GM23338 (cell line): ENCODE results near the gene C6orf136. TPM values are rescaled to one million over a fixed set of nuclear protein-coding genes. Genes with fewer than 3 reads are reported as not detected.

ENCODE experiments used
- ATAC-seq: fragments of 200-7000 bp; cut with Tn5 transposase; 3 replicates; pipeline ENCODE4 v1.9.1; 2020
- DNase-seq: peaks from one replicate; pipeline ENCODE4 v3.0.0-alpha.2; 2015; ENCODE audit warnings: low spot score
- H2AFZ ChIP-seq: fragments of 200-600 bp; sonication (generic); 2 replicates; pipeline ENCODE4 v1.8.0; 2016; ENCODE audit warnings: antibody characterized with exemption, mild to moderate bottlenecking, moderate library complexity
- H3F3A ChIP-seq: fragments of 200-600 bp; sonication (generic); replicated peaks from 2 replicates; pipeline ENCODE4 v1.8.0; 2017; ENCODE audit warnings: antibody characterized with exemption, mixed run types, low read depth
- H3K27ac ChIP-seq: fragments of 200-600 bp; sonication (generic); 2 replicates; pipeline ENCODE4 v1.6.1; 2016; ENCODE audit warnings: low read depth
- H3K27me3 ChIP-seq: fragments of 200-600 bp; sonication (generic); 2 replicates; pipeline ENCODE4 v1.8.0; 2016; ENCODE audit warnings: mild to moderate bottlenecking, mixed run types, moderate library complexity; ENCODE audit not compliant: insufficient read depth
- H3K36me3 ChIP-seq: fragments of 200-600 bp; sonication (generic); 2 replicates; pipeline ENCODE4 v1.8.0; 2016; ENCODE audit warnings: mild to moderate bottlenecking; ENCODE audit not compliant: insufficient read depth
- H3K4me1 ChIP-seq: fragments of 200-600 bp; sonication (generic); 2 replicates; pipeline ENCODE4 v1.8.0; 2016; ENCODE audit warnings: mild to moderate bottlenecking, moderate library complexity; ENCODE audit not compliant: insufficient read depth
- H3K4me2 ChIP-seq: fragments of 200-600 bp; sonication (generic); 2 replicates; pipeline ENCODE4 v1.7.1; 2017; ENCODE audit warnings: mixed run types
- H3K4me3 ChIP-seq: fragments of 200-600 bp; sonication (generic); 2 replicates; pipeline ENCODE4 v1.6.1; 2016; ENCODE audit warnings: mixed run types
- H3K79me2 ChIP-seq: fragments of 200-600 bp; sonication (generic); replicated peaks from 2 replicates; pipeline ENCODE4 v1.8.0; 2017; ENCODE audit warnings: mild to moderate bottlenecking; ENCODE audit not compliant: insufficient read depth
- H3K9me2 ChIP-seq: fragments of 200-600 bp; sonication (generic); 2 replicates; pipeline ENCODE4 v1.8.0; 2017; ENCODE audit not compliant: insufficient read depth
- H4K20me1 ChIP-seq: fragments of 200-600 bp; sonication (generic); replicated peaks from 2 replicates; pipeline ENCODE4 v1.8.0; 2017; ENCODE audit warnings: mild to moderate bottlenecking; ENCODE audit not compliant: insufficient read depth
- H3K27ac Mint-ChIP-seq: 2 replicates; pipeline ENCODE4 v1.8.0; 2020; ENCODE audit warnings: inconsistent platforms, mild to moderate bottlenecking, moderate library complexity, mixed read lengths
- H3K27me3 Mint-ChIP-seq: 3 replicates; pipeline ENCODE4 v1.8.0; 2022; ENCODE audit warnings: low read depth, mild to moderate bottlenecking, moderate library complexity, mixed read lengths, inconsistent platforms; ENCODE audit not compliant: insufficient read depth, poor library complexity
- H3K36me3 Mint-ChIP-seq: 3 replicates; pipeline ENCODE4 v1.8.0; 2021; ENCODE audit warnings: low read depth, mild to moderate bottlenecking, inconsistent platforms, moderate library complexity, mixed read lengths
- H3K4me1 Mint-ChIP-seq: 3 replicates; pipeline ENCODE4 v1.8.0; 2020; ENCODE audit warnings: mild to moderate bottlenecking, inconsistent platforms, mixed read lengths
- H3K4me3 Mint-ChIP-seq: 3 replicates; pipeline ENCODE4 v1.8.0; 2021; ENCODE audit warnings: moderate library complexity, mild to moderate bottlenecking, inconsistent platforms, mixed read lengths
- H3K9me3 Mint-ChIP-seq: 3 replicates; pipeline ENCODE4 v1.8.0; 2020; ENCODE audit warnings: moderate library complexity, mild to moderate bottlenecking, inconsistent platforms, mixed read lengths
- CREB1 ChIP-seq: fragments of 250-450 bp; sonication (Bioruptor Pico); IDR thresholded peaks from 2 replicates; pipeline ENCODE4 v1.5.0; 2020; ENCODE audit warnings: low read depth, mild to moderate bottlenecking, moderate library complexity
- CTCF ChIP-seq, 2 experiments: fragments of 200-600 bp in 1 of 2; sonication (generic) in 1 of 2; conservative IDR thresholded peaks; 2 replicates each; pipeline versions ENCODE4 v1.5.1 to v1.6.1; 2016 to 2017; ENCODE audit warnings: antibody characterized with exemption in 2 of 2, low read depth in 2 of 2, mild to moderate bottlenecking in 2 of 2, moderate library complexity in 1 of 2
- ETS1 ChIP-seq: IDR thresholded peaks from 2 replicates; pipeline ENCODE4 v1.6.1; 2016; ENCODE audit warnings: antibody characterized with exemption
- EZH2 ChIP-seq: fragments of 200-600 bp; sonication (generic); IDR thresholded peaks from one replicate; pipeline ENCODE4 v1.8.0; 2017; ENCODE audit warnings: antibody characterized with exemption, mild to moderate bottlenecking, low read depth; ENCODE audit not compliant: unreplicated experiment
- EZH2phosphoT487 ChIP-seq: fragments of 200-600 bp; sonication (generic); IDR thresholded peaks from one replicate; pipeline ENCODE4 v1.8.1; 2018; ENCODE audit warnings: antibody characterized with exemption; ENCODE audit not compliant: unreplicated experiment
- JUNB ChIP-seq: IDR thresholded peaks from one replicate; pipeline ENCODE4 v1.6.1; 2016; ENCODE audit warnings: antibody characterized with exemption; ENCODE audit not compliant: unreplicated experiment
- NANOG ChIP-seq: IDR thresholded peaks from 2 replicates; pipeline ENCODE4 v1.6.1; 2016; ENCODE audit warnings: antibody characterized with exemption, borderline replicate concordance
- POLR2AphosphoS5 ChIP-seq: IDR thresholded peaks from 2 replicates; pipeline ENCODE4 v1.6.1; 2016; ENCODE audit warnings: antibody characterized with exemption, low read depth
- STAT1 ChIP-seq: IDR thresholded peaks from one replicate; pipeline ENCODE4 v1.6.1; 2016; ENCODE audit warnings: antibody characterized with exemption; ENCODE audit not compliant: unreplicated experiment
- ZNF114 ChIP-seq: fragments of 250-450 bp; sonication (Bioruptor Pico); IDR thresholded peaks from 2 replicates; pipeline ENCODE4 v1.5.0; 2020; ENCODE audit warnings: mild to moderate bottlenecking, moderate library complexity
- ZNF331 ChIP-seq: fragments of 250-450 bp; sonication (Bioruptor Pico); IDR thresholded peaks from 2 replicates; pipeline ENCODE4 v1.5.0; 2020; ENCODE audit warnings: low read depth, mild to moderate bottlenecking, moderate library complexity
- polyA plus RNA-seq: library from polyadenylated mRNA; unstranded; fragments of >200 nt; fragmentation: Nextera tagmentation; extraction: Ambion mirVana; gene quantifications from 2 replicates; pipeline ENCODE4 v1.2.1, GENCODE V29; 2016
- total RNA-seq: library from RNA; depleted of rRNA; stranded (reverse); fragments of >200 nt; shearing (Covaris generic); gene quantifications from 2 replicates; pipeline ENCODE4 v1.2.3, GENCODE V29; 2014
- TF ChIP-seq, protein P1 (sequence below): IDR thresholded peaks from one replicate; pipeline ENCODE4 v1.6.1; 2018; ENCODE audit warnings: antibody characterized with exemption; ENCODE audit not compliant: unreplicated experiment
- TF ChIP-seq, protein P2 (sequence below): fragments of 250-450 bp; sonication (Bioruptor Pico); IDR thresholded peaks from 2 replicates; pipeline ENCODE4 v1.5.0; 2020; ENCODE audit warnings: mild to moderate bottlenecking, moderate library complexity

The C6orf136 gene
- total and polyA plus RNA-seq, 2 experiments from 2014 or later, result 12.5 to 27.5 TPM

DNA sequence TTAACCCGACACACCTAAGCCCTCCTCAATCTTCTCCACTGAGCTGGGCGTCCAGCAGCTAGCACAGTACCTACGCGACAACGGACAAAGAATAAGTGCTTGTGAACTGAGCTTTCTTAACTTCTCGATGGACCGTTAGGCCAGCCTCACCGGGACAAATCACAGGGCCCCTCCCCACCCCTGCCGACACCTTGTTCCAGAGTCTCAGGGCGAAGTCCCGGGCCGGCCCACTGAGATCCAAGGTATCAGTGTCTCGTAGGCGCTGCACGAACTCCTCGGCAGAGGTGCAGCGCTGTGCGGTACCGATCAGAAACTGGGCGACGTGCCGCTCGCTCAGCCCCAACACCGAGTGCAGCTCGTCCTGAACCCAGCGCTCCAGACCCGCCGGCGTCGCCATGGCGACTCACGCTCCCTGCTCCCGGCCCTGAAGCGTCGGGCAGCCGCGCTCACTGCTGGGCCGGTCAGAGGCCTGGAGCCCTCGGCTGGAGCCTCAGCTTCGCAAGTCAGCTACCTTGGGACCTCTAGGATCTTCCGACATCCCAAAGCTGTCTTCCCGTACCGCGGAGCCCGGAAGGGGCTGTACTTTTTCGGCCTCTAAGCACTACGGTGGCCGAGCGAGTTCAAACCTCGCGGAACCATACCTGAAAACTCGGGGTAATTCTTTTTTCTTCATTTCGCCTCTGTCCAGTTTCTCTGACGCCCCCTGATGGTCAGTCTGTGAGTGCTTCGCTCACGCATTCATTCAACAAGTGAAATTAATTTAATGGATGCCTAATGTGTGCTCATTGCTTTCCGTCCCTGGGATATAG is 25.7 kb downstream of the C6orf136 start, which contains the start of gene DHX16:
Gene DHX16, minus strand, starts transcription at position 562 of the 809 bp plus-strand sequence. Its CDS starts 165 bp downstream, at position 397.
- ATAC-seq (peak; percentile 90), DNase-seq (peak; percentile 99)
- Histone ChIP-seq H3K4me1 (no peaks in the 10 kb centered on the region; the same call in 1 of the 2 replicates), H3K27me3 (no peaks in the 10 kb centered on the region), H3K36me3 (peaks cover 13% of the 10 kb centered on the region; the same call in 1 of the 2 replicates), H3F3A (0 out of 2 replicates have a peak, but pooled peaks cover 3% of the 10 kb centered on the region), H3K79me2 (peaks cover 11% of the 10 kb centered on the region), H2AFZ (peak within 1 kb of the TSS; percentile 54), H4K20me1 (no peaks in the 10 kb centered on the region; the same call in 1 of the 2 replicates), H3K4me3 (peak within 1 kb of the TSS; percentile 71), H3K9me2 (no peaks in the 10 kb centered on the region), H3K4me2 (peak within 1 kb of the TSS; percentile 89), H3K27ac (no peak within 1 kb of the TSS)
- Mint-ChIP-seq H3K4me1 (peaks cover 5% of the 10 kb centered on the region), H3K9me3 (no peaks in the 10 kb centered on the region), H3K27ac (no peak within 1 kb of the TSS; the same call in 1 of the 2 replicates), H3K36me3 (peaks cover 31% of the 10 kb centered on the region), H3K27me3 (peaks cover 4% of the 10 kb centered on the region), H3K4me3 (peak within 1 kb of the TSS; percentile 94)
- TF ChIP-seq NANOG (no peak), EZH2 (no peak), STAT1 (no peak), EZH2phosphoT487 (no peak), POLR2AphosphoS5 (peak; percentile 70; the same call in 1 of the 2 replicates), ZNF114 (CRISPR knock-in tag) (no peak), CTCF (conservative IDR thresholded peaks at IDR 0.05; ENCODE audit: low read depth in 2 of 2) (peak; percentile 86 to 96), ETS1 (peak; percentile 46; the same call in 1 of the 2 replicates), JUNB (no peak), ZNF331 (CRISPR knock-in tag) (no peak), CREB1 (CRISPR knock-in tag) (peak; percentile 6; the same call in 1 of the 2 replicates)
- TF ChIP-seq, protein P1, sequence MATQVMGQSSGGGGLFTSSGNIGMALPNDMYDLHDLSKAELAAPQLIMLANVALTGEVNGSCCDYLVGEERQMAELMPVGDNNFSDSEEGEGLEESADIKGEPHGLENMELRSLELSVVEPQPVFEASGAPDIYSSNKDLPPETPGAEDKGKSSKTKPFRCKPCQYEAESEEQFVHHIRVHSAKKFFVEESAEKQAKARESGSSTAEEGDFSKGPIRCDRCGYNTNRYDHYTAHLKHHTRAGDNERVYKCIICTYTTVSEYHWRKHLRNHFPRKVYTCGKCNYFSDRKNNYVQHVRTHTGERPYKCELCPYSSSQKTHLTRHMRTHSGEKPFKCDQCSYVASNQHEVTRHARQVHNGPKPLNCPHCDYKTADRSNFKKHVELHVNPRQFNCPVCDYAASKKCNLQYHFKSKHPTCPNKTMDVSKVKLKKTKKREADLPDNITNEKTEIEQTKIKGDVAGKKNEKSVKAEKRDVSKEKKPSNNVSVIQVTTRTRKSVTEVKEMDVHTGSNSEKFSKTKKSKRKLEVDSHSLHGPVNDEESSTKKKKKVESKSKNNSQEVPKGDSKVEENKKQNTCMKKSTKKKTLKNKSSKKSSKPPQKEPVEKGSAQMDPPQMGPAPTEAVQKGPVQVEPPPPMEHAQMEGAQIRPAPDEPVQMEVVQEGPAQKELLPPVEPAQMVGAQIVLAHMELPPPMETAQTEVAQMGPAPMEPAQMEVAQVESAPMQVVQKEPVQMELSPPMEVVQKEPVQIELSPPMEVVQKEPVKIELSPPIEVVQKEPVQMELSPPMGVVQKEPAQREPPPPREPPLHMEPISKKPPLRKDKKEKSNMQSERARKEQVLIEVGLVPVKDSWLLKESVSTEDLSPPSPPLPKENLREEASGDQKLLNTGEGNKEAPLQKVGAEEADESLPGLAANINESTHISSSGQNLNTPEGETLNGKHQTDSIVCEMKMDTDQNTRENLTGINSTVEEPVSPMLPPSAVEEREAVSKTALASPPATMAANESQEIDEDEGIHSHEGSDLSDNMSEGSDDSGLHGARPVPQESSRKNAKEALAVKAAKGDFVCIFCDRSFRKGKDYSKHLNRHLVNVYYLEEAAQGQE, result no peak
- TF ChIP-seq, protein P2, sequence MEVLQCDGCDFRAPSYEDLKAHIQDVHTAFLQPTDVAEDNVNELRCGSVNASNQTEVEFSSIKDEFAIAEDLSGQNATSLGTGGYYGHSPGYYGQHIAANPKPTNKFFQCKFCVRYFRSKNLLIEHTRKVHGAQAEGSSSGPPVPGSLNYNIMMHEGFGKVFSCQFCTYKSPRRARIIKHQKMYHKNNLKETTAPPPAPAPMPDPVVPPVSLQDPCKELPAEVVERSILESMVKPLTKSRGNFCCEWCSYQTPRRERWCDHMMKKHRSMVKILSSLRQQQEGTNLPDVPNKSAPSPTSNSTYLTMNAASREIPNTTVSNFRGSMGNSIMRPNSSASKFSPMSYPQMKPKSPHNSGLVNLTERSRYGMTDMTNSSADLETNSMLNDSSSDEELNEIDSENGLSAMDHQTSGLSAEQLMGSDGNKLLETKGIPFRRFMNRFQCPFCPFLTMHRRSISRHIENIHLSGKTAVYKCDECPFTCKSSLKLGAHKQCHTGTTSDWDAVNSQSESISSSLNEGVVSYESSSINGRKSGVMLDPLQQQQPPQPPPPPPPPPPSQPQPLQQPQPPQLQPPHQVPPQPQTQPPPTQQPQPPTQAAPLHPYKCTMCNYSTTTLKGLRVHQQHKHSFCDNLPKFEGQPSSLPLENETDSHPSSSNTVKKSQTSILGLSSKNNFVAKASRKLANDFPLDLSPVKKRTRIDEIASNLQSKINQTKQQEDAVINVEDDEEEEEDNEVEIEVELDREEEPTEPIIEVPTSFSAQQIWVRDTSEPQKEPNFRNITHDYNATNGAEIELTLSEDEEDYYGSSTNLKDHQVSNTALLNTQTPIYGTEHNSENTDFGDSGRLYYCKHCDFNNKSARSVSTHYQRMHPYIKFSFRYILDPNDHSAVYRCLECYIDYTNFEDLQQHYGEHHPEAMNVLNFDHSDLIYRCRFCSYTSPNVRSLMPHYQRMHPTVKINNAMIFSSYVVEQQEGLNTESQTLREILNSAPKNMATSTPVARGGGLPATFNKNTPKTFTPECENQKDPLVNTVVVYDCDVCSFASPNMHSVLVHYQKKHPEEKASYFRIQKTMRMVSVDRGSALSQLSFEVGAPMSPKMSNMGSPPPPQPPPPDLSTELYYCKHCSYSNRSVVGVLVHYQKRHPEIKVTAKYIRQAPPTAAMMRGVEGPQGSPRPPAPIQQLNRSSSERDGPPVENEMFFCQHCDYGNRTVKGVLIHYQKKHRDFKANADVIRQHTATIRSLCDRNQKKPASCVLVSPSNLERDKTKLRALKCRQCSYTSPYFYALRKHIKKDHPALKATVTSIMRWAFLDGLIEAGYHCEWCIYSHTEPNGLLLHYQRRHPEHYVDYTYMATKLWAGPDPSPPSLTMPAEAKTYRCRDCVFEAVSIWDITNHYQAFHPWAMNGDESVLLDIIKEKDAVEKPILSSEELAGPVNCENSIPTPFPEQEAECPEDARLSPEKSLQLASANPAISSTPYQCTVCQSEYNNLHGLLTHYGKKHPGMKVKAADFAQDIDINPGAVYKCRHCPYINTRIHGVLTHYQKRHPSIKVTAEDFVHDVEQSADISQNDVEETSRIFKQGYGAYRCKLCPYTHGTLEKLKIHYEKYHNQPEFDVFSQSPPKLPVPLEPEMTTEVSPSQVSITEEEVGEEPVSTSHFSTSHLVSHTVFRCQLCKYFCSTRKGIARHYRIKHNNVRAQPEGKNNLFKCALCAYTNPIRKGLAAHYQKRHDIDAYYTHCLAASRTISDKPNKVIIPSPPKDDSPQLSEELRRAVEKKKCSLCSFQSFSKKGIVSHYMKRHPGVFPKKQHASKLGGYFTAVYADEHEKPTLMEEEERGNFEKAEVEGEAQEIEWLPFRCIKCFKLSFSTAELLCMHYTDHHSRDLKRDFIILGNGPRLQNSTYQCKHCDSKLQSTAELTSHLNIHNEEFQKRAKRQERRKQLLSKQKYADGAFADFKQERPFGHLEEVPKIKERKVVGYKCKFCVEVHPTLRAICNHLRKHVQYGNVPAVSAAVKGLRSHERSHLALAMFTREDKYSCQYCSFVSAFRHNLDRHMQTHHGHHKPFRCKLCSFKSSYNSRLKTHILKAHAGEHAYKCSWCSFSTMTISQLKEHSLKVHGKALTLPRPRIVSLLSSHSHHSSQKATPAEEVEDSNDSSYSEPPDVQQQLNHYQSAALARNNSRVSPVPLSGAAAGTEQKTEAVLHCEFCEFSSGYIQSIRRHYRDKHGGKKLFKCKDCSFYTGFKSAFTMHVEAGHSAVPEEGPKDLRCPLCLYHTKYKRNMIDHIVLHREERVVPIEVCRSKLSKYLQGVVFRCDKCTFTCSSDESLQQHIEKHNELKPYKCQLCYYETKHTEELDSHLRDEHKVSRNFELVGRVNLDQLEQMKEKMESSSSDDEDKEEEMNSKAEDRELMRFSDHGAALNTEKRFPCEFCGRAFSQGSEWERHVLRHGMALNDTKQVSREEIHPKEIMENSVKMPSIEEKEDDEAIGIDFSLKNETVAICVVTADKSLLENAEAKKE (CRISPR knock-in tag), result no peak
